Kidney epithelial cell (primary cell): ENCODE results near the gene STARD13. TPM values are rescaled to one million over a fixed set of nuclear protein-coding genes. Genes with fewer than 3 reads are reported as not detected.
"Not testable (repeated sequence)": the region's sequence is repeated elsewhere in the genome, so short reads cannot be mapped to it uniquely, and the experiment has no call there.

Source experiments
- DNase-seq: peaks from one replicate; pipeline ENCODE4 v3.0.0-alpha.2; 2010; ENCODE audit warnings: low read depth
- H3K27me3 ChIP-seq: 2 replicates; pipeline ENCODE4 v1.6.0; 2011; ENCODE audit warnings: low read length; ENCODE audit not compliant: control insufficient read depth, insufficient read depth
- H3K36me3 ChIP-seq: 2 replicates; pipeline ENCODE4 v1.5.1; 2011; ENCODE audit warnings: low read length; ENCODE audit not compliant: control insufficient read depth, insufficient read depth
- H3K4me3 ChIP-seq: 2 replicates; pipeline ENCODE4 v1.5.1; 2011; ENCODE audit warnings: low read depth, mild to moderate bottlenecking, control low read depth, low read length
- CTCF ChIP-seq: IDR thresholded peaks from 2 replicates; pipeline ENCODE4 v1.5.1; 2011; ENCODE audit warnings: mild to moderate bottlenecking, moderate library complexity, low read length, control low read depth, inconsistent platforms; ENCODE audit not compliant: insufficient read depth, poor library complexity, severe bottlenecking
- total RNA-seq: library from RNA; depleted of rRNA; stranded (reverse); fragments of >200 nt; gene quantifications from 2 replicates; pipeline ENCODE4 v1.2.3, GENCODE V29; 2015

Gene STARD13
- total RNA-seq, 1 donor from 2014 or later: 10.1 TPM

- Histone ChIP-seq H3K36me3 (peaks cover 2% of the 10 kb centered on the region), H3K4me3 (no peak overlapping the region), H3K27me3 (no peaks in the 10 kb centered on the region)
- TF ChIP-seq CTCF: no peak
- DNase-seq: no peak
These were observed 118.1 kb downstream of the STARD13 start for GRCh38 chr13:33167491-33167890.

- Histone ChIP-seq H3K4me3 (no peak overlapping the region), H3K36me3 (peaks cover 2% of the 10 kb centered on the region), H3K27me3 (no peaks in the 10 kb centered on the region)
- TF ChIP-seq CTCF: no peak
- DNase-seq: no peak
These were observed 119.8 kb downstream of the STARD13 start for GRCh38 chr13:33165787-33166186.

- no peak for DNase-seq
- no peak for TF ChIP-seq CTCF
- H3K4me3 ChIP-seq: no peak overlapping the region
- peaks cover 2% of the 10 kb centered on the region for H3K36me3 ChIP-seq
- H3K27me3 ChIP-seq: no peaks in the 10 kb centered on the region
These were observed 121.2 kb downstream of the STARD13 start for GRCh38 chr13:33164331-33164730.

GRCh38 chr13:33162725-33163124 lies 122.8 kb downstream of the STARD13 start:
- DNase-seq, H3K27me3 ChIP-seq, H3K36me3 ChIP-seq, H3K4me3 ChIP-seq: not testable (repeated sequence)

GRCh38 chr13:33158816-33159215 lies 126.7 kb downstream of the STARD13 start:
- TF ChIP-seq CTCF: no peak
- H3K27me3 ChIP-seq: no peaks in the 10 kb centered on the region
- H3K36me3 ChIP-seq: peaks cover 1% of the 10 kb centered on the region
- no peak overlapping the region for H3K4me3 ChIP-seq
- DNase-seq: no peak

GRCh38 chr13:33158271-33158670 lies 127.3 kb downstream of the STARD13 start:
- H3K4me3 ChIP-seq: no peak overlapping the region
- DNase-seq: no peak
- TF ChIP-seq CTCF: no peak
- no peaks in the 10 kb centered on the region for H3K27me3 ChIP-seq
- no peaks in the 10 kb centered on the region for H3K36me3 ChIP-seq
